Neural crest cell (in vitro differentiated cells): ENCODE data around the gene VGLL3. TPM values are rescaled to one million over a fixed set of nuclear protein-coding genes. Genes with fewer than 3 reads are reported as not detected.

Experiments
- DNase-seq: peaks from one replicate; pipeline ENCODE4 v3.0.0; 2021; ENCODE audit warnings: low read depth, mixed read lengths, low spot score
- H3K27ac Mint-ChIP-seq: one replicate; pipeline ENCODE4 v1.8.0; 2021; ENCODE audit warnings: mild to moderate bottlenecking, mixed read lengths; ENCODE audit not compliant: unreplicated experiment
- H3K27me3 Mint-ChIP-seq: 2 replicates; pipeline ENCODE4 v1.8.0; 2021; ENCODE audit warnings: low read depth, mild to moderate bottlenecking, mixed read lengths
- H3K36me3 Mint-ChIP-seq: 2 replicates; pipeline ENCODE4 v1.8.0; 2021; ENCODE audit warnings: low read depth, mild to moderate bottlenecking, mixed read lengths
- H3K4me1 Mint-ChIP-seq: 2 replicates; pipeline ENCODE4 v1.8.0; 2021; ENCODE audit warnings: mixed read lengths
- H3K4me3 Mint-ChIP-seq: one replicate; pipeline ENCODE4 v1.8.0; 2021; ENCODE audit warnings: mild to moderate bottlenecking, mixed read lengths
- H3K9me3 Mint-ChIP-seq: 2 replicates; pipeline ENCODE4 v1.8.0; 2021; ENCODE audit warnings: mixed read lengths
- CTCF ChIP-seq: fragments of 200-600 bp; sonication (generic); conservative IDR thresholded peaks from 2 replicates; pipeline ENCODE4 v1.5.0; 2021; ENCODE audit warnings: antibody characterized with exemption, mild to moderate bottlenecking
- total RNA-seq: library from RNA; stranded (reverse); gene quantifications from 2 replicates; pipeline ENCODE4 v1.2.1, GENCODE V29; 2021

VGLL3 gene
- total RNA-seq, 1 donor from 2014 or later = 3.2 TPM

GRCh38 chr3:86989611-86990010 lies 1.3 kb downstream of the VGLL3 start:
- peak overlapping the region; percentile 84 for H3K4me3 Mint-ChIP-seq
- no peak for DNase-seq
- peaks cover 7% of the 10 kb centered on the region for H3K4me1 Mint-ChIP-seq
- no peaks in the 10 kb centered on the region for H3K36me3 Mint-ChIP-seq
- H3K27me3 Mint-ChIP-seq = peaks cover 29% of the 10 kb centered on the region
- H3K27ac Mint-ChIP-seq = no peak overlapping the region
- TF ChIP-seq CTCF = no peak
- no peaks in the 10 kb centered on the region for H3K9me3 Mint-ChIP-seq

GRCh38 chr3:86989006-86989405 lies 1.9 kb downstream of the VGLL3 start:
- H3K4me1 Mint-ChIP-seq = peaks cover 7% of the 10 kb centered on the region
- no peaks in the 10 kb centered on the region for H3K36me3 Mint-ChIP-seq
- DNase-seq = no peak
- H3K27me3 Mint-ChIP-seq = peaks cover 28% of the 10 kb centered on the region
- peak overlapping the region; percentile 84 for H3K4me3 Mint-ChIP-seq
- no peak overlapping the region for H3K27ac Mint-ChIP-seq
- TF ChIP-seq CTCF = no peak
- H3K9me3 Mint-ChIP-seq = no peaks in the 10 kb centered on the region

GRCh38 chr3:86988235-86988634 lies 2.7 kb downstream of the VGLL3 start:
- peaks cover 22% of the 10 kb centered on the region for H3K27me3 Mint-ChIP-seq
- DNase-seq = no peak
- H3K36me3 Mint-ChIP-seq = no peaks in the 10 kb centered on the region
- no peak overlapping the region for H3K4me3 Mint-ChIP-seq
- no peak for TF ChIP-seq CTCF
- peaks cover 7% of the 10 kb centered on the region for H3K4me1 Mint-ChIP-seq
- no peak overlapping the region for H3K27ac Mint-ChIP-seq
- no peaks in the 10 kb centered on the region for H3K9me3 Mint-ChIP-seq

- no peak for TF ChIP-seq CTCF
- no peak overlapping the region for H3K27ac Mint-ChIP-seq
- H3K9me3 Mint-ChIP-seq = no peaks in the 10 kb centered on the region
- H3K4me3 Mint-ChIP-seq = no peak overlapping the region
- H3K4me1 Mint-ChIP-seq = peaks cover 7% of the 10 kb centered on the region
- peaks cover 22% of the 10 kb centered on the region for H3K27me3 Mint-ChIP-seq
- H3K36me3 Mint-ChIP-seq = no peaks in the 10 kb centered on the region
- DNase-seq = no peak
Measured at GRCh38 chr3:86987421-86987715, 3.6 kb downstream of the VGLL3 start.

GRCh38 chr3:86986671-86987420 lies 4.1 kb downstream of the VGLL3 start:
- Mint-ChIP-seq H3K27me3 (peaks cover 22% of the 10 kb centered on the region), H3K4me1 (peaks cover 7% of the 10 kb centered on the region), H3K36me3 (no peaks in the 10 kb centered on the region), H3K4me3 (no peak overlapping the region), H3K9me3 (no peaks in the 10 kb centered on the region), H3K27ac (no peak overlapping the region)
- no peak for TF ChIP-seq CTCF
- DNase-seq = no peak
